GM23338 (cell line): ENCODE measurements around the gene CABLES2. TPM values are rescaled to one million over a fixed set of nuclear protein-coding genes. Genes with fewer than 3 reads are reported as not detected.

Experiments used
- polyA plus RNA-seq: library from polyadenylated mRNA; unstranded; fragments of >200 nt; fragmentation: Nextera tagmentation; extraction: Ambion mirVana; gene quantifications from 2 replicates; pipeline ENCODE4 v1.2.1, GENCODE V29; 2016
- total RNA-seq: library from RNA; depleted of rRNA; stranded (reverse); fragments of >200 nt; shearing (Covaris generic); gene quantifications from 2 replicates; pipeline ENCODE4 v1.2.3, GENCODE V29; 2014; rRNA removed

CABLES2 gene
- total and polyA plus RNA-seq, 2 experiments from 2014 or later, result 4.3 to 12.7 TPM

Other genes starting within 250 kb of the CABLES2 start
- gene MTG2, start 224.3 kb downstream of the CABLES2 start, total RNA-seq, result 11.3 and 13.6 TPM in 2 replicates
- gene MTG2, start 224.3 kb downstream of the CABLES2 start, polyA plus RNA-seq, result 11.7 and 15.4 TPM in 2 replicates
- gene HRH3, start 187.0 kb downstream of the CABLES2 start, total RNA-seq, result 2.9 and 5.2 TPM in 2 replicates
- gene HRH3, start 187.0 kb downstream of the CABLES2 start, polyA plus RNA-seq, result 1.5 and 2.0 TPM in 2 replicates
- 24.2 and 31.2 TPM in 2 replicates for gene OSBPL2, start 168.8 kb downstream of the CABLES2 start, total RNA-seq
- gene OSBPL2, start 168.8 kb downstream of the CABLES2 start, polyA plus RNA-seq, result 16.6 and 19.4 TPM in 2 replicates
- 223 and 243 TPM in 2 replicates for gene ADRM1, start 104.3 kb downstream of the CABLES2 start, total RNA-seq
- gene ADRM1, start 104.3 kb downstream of the CABLES2 start, polyA plus RNA-seq, result 206 and 224 TPM in 2 replicates
- 215 and 298 TPM in 2 replicates for gene LAMA5, start 40.0 kb downstream of the CABLES2 start, total RNA-seq
- gene LAMA5, start 40.0 kb downstream of the CABLES2 start, polyA plus RNA-seq, result 192 and 201 TPM in 2 replicates
- 759 and 964 TPM in 2 replicates for gene RPS21, start 20.2 kb downstream of the CABLES2 start, total RNA-seq
- 2,298 and 2,471 TPM in 2 replicates for gene RPS21, start 20.2 kb downstream of the CABLES2 start, polyA plus RNA-seq
- gene RBBP8NL, start 20.3 kb upstream of the CABLES2 start, total RNA-seq, result 0.66 and 1.1 TPM in 2 replicates
- gene RBBP8NL, start 20.3 kb upstream of the CABLES2 start, polyA plus RNA-seq, result 0.10 and 0.64 TPM in 2 replicates
- 0.73 and 1.2 TPM in 2 replicates for gene GATA5, start 68.7 kb upstream of the CABLES2 start, total RNA-seq
- gene GATA5, start 68.7 kb upstream of the CABLES2 start, polyA plus RNA-seq, result 0.31 and 0.60 TPM in 2 replicates
- 38.3 and 41.6 TPM in 2 replicates for gene SLCO4A1, start 235.2 kb upstream of the CABLES2 start, total RNA-seq
- gene SLCO4A1, start 235.2 kb upstream of the CABLES2 start, polyA plus RNA-seq, result 27.2 and 28.5 TPM in 2 replicates